Astrocyte of the cerebellum (primary cell): Measurements from ENCODE around the gene TREM2.

Experiments used
- DNase-seq: peaks from one replicate; pipeline ENCODE4 v3.0.0-alpha.2; 2011; ENCODE audit warnings: low read depth
- H3K4me3 ChIP-seq: 2 replicates; pipeline ENCODE4 v1.5.1; 2011; ENCODE audit warnings: mild to moderate bottlenecking, low read depth, low read length, moderate library complexity
- in situ Hi-C: cut with HindIII; loops from 2 replicates; pipeline ENCODE4 v1.10.0; 2017; ENCODE audit warnings: low sequenced_read_pairs
- TF ChIP-seq, protein P1 (sequence below): IDR thresholded peaks from 2 replicates; pipeline ENCODE4 v1.5.1; 2012; ENCODE audit warnings: low read length, low read depth, moderate library complexity, mild to moderate bottlenecking; ENCODE audit errors: missing control alignments

Gene TREM2

DNA sequence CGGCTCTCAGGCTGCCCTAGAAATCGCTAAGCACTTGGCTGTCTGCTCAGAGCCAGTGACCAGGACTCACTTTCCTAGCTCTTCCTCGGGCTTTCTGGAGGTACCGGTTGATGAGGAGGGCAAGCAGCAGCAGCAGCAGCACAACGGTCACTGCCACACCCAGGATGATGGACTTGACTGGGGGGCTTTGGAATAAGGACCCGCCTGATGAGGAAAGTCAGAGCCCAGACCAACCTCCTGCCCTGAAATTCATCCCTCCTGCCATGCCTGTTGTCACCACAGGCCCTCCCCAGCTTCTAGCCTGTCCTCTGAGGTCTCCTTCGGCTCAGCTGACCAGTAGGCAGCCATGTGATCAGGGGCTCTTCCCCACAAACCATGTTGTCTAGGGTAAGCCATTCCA is 21.8 kb upstream of the TREM2 start:
- H3K4me3 ChIP-seq, result no peak overlapping the region
- no peak for DNase-seq
- in situ Hi-C loops, result no loop called here
- TF ChIP-seq, protein P1, sequence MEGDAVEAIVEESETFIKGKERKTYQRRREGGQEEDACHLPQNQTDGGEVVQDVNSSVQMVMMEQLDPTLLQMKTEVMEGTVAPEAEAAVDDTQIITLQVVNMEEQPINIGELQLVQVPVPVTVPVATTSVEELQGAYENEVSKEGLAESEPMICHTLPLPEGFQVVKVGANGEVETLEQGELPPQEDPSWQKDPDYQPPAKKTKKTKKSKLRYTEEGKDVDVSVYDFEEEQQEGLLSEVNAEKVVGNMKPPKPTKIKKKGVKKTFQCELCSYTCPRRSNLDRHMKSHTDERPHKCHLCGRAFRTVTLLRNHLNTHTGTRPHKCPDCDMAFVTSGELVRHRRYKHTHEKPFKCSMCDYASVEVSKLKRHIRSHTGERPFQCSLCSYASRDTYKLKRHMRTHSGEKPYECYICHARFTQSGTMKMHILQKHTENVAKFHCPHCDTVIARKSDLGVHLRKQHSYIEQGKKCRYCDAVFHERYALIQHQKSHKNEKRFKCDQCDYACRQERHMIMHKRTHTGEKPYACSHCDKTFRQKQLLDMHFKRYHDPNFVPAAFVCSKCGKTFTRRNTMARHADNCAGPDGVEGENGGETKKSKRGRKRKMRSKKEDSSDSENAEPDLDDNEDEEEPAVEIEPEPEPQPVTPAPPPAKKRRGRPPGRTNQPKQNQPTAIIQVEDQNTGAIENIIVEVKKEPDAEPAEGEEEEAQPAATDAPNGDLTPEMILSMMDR, result no peak

DNA sequence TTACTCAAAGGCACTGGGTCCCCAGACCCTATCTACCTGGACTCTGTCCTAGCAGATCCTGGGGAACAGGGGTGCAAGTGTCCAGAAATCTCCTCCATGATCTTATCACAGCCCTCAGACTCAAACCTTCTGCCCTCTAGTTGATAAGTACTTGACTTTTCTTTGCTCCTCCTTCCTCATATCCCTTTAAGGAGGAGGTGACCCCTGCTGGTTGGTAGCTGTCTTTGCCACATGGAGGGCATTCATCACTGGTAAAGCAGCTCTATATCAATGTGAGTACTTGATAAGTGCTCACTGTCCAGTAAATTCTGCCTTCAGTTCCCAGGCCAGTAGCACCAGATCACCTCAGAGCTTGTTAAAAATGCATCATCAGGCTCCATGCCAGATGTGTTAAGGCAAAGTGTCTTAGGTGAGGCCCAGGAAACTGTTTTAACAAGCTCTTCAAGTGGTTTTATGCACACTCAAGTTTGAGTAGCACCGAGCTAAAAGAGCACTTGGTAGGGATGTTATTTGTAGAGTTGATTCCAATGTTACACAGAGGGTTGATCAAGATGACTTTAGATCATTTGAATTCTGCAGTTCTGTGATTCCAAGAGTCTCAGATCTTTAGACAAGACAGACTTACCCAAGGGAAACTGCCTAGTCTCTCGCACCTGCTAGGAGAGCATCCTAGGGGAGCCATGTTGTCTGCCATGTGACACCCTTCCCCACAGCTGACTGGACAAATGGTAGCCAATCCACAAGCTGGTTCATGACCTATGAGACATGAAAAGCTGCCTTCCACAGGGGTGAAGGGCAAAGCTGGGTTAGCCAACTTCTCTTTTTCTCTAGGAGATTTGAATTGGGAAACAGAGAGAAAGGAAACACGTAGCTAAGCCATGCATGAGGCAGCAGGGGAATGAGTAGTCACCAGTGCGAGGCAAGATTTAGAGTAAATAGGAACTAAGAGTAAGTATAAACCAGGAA is 19.4 kb upstream of the TREM2 start:
- H3K4me3 ChIP-seq, result no peak overlapping the region
- TF ChIP-seq, protein P1, result peak; percentile 63
- in situ Hi-C loops, result no loop called here
- DNase-seq, result peak; percentile 6

DNA sequence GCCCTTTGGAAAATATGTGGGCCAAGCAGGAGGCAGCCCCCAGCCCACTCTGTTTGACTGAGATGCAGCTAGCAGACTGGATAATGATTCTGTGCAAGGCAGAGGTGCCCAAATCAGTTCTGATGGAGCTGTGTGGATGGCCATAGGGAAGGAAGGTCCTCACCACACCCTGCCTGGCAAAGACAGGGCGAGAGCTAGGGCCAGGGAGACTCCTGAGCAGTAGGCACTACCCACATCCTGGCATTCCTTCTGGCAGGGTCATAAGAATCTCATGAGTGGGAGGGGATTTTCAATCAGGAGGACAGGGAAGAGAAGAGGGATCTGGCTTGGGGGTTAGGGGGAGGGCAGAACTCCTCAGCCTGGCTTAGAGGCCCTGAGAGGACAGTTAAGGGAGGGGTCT is 18.6 kb upstream of the TREM2 start:
- no peak for DNase-seq
- TF ChIP-seq, protein P1, result no peak
- H3K4me3 ChIP-seq, result no peak overlapping the region
- in situ Hi-C loops, result no loop called here

GRCh38 chr6:41179163-41179562 is 16.2 kb upstream of the TREM2 start:
- DNase-seq, result no peak
- H3K4me3 ChIP-seq, result no peak overlapping the region
- TF ChIP-seq, protein P1, result no peak
- in situ Hi-C loops, result loop anchor here (5.0 kb wide), 1 partner anchor 43 kb away; no protein-coding TSS in a partner anchor

- no peak for DNase-seq
- in situ Hi-C loops, result loop anchor here (5.0 kb wide), 1 partner anchor 45 kb away; no protein-coding TSS in a partner anchor
- H3K4me3 ChIP-seq, result no peak overlapping the region
- TF ChIP-seq, protein P1, result no peak
These were observed 14.8 kb upstream of the TREM2 start for GRCh38 chr6:41177695-41178094.

- in situ Hi-C loops, result loop anchor here (5.0 kb wide), 1 partner anchor 45 kb away; no protein-coding TSS in a partner anchor
- TF ChIP-seq, protein P1, result no peak
- H3K4me3 ChIP-seq, result no peak overlapping the region
- DNase-seq, result no peak
These were observed 14.4 kb upstream of the TREM2 start for GRCh38 chr6:41177287-41177686.
